HUDEP-2 (cell line): ENCODE results near the gene ECSIT.

Experiments
- DNase-seq, 76 experiments: peaks; one replicate each; lab custom pipeline; 2025; ENCODE audit not compliant: unreplicated experiment in 76 of 76; lab: John Stamatoyannopoulos, UW

Gene ECSIT

GRCh38 chr19:11505504-11506100, 23.3 kb downstream of the ECSIT start, which contains the start of gene ZNF653:
TSS of gene ZNF653 (minus strand) at chr19:11505839. CDS start at chr19:11505786, 53 bp downstream.
- DNase-seq: peak; percentile 48 to 98 (median 96)

DNA sequence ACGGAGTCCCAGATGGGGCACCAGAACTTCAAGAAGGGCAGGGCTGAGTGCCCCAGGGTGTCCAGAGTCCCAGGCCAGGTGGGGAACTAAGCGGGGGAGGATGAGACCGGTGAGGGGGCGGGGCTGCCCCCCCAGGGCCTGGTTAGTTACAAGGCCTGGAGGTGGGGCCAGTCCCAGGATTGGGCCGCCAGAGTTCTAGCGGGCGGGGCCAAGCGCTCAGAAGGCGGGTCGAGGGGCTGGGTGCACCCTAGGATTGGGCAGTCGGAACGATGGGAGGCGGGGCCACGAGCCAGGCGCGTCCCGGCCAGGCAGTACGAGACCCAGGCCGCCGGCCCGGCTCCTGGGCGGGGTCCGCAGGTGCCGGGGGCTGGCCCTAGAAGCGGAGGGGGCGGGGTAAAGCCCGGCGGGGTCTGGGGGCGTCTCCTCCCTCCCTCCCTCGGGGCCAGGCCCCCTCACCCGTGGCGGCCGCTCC, 23.9 kb downstream of the ECSIT start:
- DNase-seq: peak; percentile 74 to 100 (median 98)

DNA sequence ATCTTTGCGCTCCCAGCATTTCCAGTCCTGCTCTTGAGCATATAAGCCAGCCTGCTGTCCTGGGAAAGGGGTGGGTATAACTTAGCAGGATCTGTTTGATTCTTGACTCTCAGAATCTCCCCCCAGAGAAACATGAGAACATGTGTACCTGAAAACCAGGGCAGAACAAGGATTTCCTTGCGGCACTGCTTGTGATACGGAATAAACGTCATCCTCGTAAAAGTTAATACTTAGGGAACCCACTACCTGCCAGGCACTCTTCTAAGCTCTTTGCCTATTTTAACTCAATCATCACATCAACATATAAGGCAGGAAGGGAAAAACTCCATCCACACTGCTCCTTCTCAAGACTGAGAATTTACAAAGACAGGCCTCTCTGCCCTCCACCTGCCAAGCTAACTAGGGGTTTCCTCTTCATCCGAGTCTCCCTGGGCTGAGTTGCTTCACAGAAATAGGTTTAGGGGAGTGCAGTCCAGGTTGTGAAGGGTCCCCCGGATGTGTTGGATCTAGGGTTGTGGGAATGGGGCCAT, 24.4 kb downstream of the ECSIT start:
- DNase-seq: no peak

- peak in 59 of 76 experiments; percentile 7 to 85 (median 45) for DNase-seq
Measured at GRCh38 chr19:11499890-11500420, 29.0 kb downstream of the ECSIT start.

DNA sequence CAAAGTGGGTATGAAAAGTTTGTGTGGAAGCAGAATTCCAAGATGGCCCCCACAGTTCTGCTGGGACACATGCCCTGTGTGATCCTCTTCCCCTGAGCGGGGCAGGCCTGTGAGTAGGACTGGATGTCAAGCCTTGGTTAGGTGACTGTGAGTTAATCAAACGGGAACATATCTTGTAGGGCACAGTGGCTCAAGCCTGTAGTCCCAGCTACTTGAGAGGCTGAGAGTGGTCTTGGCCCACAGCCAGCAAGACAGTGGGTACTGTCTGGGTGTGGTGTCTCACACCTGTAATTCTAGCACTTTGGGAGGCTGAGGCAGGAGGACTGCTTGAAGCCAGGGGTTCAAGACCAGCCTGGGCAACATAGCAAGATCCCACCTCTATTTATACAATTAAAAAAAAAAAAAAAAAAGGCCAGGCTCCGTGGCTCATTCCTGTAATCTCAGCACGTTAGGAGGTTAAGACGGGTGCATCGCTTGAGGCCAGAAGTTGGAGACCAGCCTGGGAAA, 29.7 kb downstream of the ECSIT start:
- peak in 7 of 76 experiments; percentile 14 to 32 (median 21) for DNase-seq

DNA sequence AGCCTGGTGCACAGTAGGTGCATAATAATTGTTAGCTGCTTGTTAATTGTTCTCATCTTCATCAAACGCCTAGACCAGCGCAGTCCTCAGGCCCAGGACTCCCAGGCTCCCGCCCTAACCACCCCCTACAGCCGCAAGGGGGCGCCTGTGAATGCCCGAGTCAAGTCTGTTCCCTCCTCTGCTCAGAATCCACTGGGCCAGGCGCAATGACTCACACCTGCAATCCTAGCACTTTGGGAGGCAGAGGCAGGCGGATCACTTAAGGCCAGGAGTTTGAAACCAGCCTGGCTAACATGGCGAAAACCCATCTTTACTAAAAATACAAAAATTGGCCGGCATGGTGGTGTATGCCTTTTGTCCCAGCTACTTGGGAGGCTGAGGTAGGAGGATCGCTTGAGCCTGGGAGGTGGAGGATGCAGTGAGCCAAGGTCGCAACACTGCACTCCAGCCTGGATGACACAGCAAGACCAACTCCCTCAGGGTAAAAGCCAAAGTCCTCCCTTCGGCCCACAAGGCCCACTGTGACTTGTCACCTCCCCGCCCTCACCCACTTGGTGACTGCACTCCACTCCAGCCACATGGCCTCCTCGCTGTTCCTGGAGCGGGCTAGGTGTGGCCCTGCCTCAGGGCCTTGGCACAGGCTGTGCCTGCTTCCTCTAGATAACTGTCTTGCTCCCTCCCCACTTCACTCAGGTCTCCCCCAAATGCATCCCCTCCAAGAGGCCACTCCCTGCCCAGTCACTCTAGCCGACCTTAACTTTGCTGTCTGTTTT, 32.4 kb downstream of the ECSIT start:
- DNase-seq: peak in 74 of 76 experiments; percentile 36 to 98 (median 80)

DNA sequence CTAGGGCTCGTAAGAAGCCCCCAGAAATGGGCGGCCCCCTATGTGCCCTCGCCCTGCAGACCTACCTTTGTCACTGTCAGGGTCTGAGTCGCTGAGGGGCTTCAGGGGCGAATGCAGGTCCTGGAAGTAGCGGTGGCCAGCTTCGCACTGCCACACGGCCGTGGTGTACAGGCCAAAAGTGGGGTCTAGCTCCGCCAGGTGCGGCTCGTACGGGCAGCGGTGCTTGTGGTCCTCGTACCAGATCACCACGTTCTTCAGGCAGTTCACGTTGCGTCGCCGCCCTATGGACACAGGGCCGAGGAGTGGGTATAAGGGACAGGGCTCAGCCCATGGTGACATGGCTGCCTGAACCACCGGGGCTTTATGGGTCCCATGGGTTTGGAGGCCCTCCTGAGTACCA, 33.0 kb downstream of the ECSIT start:
- no peak for DNase-seq

- peak in 36 of 76 experiments; percentile 5 to 68 (median 38) for DNase-seq
Measured at GRCh38 chr19:11495481-11495880, 33.5 kb downstream of the ECSIT start.

- no peak for DNase-seq
Measured at GRCh38 chr19:11494634-11495285, 34.2 kb downstream of the ECSIT start.

DNA sequence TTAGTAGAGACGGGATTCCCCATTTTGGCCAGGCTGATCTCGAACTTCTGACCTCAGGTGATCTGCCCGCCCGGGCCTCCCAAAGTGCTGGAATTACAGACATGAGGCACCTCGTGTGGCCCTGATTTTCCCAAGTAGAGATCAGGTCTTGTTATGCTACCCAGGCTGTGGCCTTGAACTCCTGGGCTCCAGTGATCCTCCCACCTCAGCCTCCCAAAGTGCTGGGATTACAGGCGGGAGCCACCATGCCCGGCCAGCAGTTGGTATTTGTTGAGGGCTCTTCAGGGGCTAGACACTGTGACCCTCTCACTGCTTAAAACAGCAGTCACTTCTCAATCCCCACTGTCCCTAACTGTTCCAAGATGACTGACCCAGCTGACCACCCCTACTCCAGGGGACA, 39.6 kb downstream of the ECSIT start:
- DNase-seq: no peak

DNA sequence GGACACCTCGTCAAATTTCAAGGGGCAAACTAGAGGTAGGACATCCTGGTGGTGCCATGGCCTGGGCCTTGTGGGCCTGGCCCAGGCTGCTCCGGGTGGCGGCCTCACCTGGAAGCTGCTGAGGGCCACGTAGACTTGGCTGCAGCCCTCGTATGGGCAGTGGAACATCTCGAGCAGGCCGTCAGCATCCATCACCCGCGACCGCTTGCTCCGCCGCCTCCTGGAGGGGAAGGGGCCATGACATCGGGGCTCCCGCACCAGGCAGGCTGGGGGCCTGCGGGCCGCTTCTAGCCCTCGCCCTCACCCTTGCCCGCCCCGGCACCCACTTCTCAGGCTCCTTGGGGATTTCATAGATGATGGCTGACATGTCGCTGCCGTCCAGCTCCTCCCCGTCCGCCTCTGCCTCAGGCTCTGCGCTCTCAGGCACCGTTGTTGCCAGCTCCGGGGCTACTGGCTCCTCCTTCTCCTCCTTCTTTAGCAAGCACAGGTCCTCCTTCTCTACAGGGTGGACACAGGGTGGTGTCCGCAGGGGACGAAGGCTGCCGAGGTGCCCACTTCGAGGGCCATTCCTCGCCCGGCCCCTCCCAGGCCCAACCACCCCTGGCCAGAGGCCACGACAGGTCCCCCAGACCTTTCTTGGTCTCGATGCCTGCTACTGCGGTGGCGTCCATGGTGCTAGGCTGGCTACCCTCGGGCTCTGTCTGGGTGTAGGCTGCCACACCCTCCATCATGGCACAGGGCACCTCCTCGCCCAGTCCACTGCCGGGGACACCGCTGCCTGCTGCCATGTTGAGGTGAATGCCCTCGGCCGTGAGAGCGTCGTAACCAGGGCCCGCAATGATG, 42.1 kb downstream of the ECSIT start:
- no peak for DNase-seq

GRCh38 chr19:11485245-11485837, 43.6 kb downstream of the ECSIT start:
- DNase-seq: no peak

GRCh38 chr19:11483366-11484111, 45.4 kb downstream of the ECSIT start:
- DNase-seq: no peak

GRCh38 chr19:11482384-11483050, 46.4 kb downstream of the ECSIT start:
- peak in 73 of 76 experiments; percentile 40 to 95 (median 88) for DNase-seq

DNA sequence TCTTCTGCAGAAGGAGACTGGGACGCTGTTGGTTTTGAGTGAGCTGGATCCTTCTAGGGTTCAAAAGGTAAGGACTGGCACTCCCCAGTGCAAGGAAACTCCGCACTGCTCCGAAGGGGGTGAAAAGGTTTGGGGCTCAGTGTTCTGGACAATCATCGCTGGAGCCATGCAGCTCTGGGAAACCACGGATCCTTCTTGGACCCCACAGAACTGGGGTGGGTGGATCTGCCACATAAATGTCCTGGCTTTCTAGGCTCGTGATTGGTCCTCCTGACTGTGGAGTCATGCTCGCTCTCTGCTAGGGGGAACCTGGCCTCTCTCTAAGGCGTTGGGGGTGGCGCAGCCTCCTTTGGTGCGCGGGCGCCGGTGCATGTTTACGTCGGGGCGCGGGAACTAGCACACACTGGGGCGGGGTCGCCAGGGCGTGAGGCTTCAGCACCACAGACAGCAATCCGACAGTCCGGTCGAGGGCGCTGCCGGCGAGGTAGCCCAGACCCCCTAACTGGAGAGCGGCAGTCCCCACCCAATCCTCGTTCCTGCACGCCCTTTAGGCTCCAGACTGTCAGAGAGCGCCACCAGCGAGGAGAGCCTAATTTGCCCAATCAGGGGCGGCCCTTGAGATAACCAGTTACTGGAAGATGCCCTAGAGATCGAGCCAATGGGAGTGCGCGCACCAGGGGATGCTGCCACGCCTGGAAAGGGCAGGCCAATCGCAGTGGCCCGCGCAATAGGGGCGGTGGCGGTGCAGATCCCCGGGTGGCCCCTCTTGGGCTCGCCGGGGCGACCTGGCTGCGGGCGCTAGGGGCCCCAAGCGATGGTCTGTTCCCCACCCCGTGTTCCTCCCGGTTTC, 47.2 kb downstream of the ECSIT start:
- DNase-seq: peak in 75 of 76 experiments; percentile 50 to 98 (median 95)

GRCh38 chr19:11480715-11481533, 48.0 kb downstream of the ECSIT start, which contains the start of gene ELAVL3:
TSS of gene ELAVL3 (minus strand) at chr19:11481046. CDS start at chr19:11480608, 438 bp downstream.
- DNase-seq: no peak
